HUES48 (cell line): ENCODE data around the gene PLAC8.
"Not testable (repeated sequence)": the region's sequence is repeated elsewhere in the genome, so short reads cannot be mapped to it uniquely, and the experiment has no call there.

ENCODE experiments used
- H3K27ac ChIP-seq: one replicate; pipeline ENCODE4 v1.7.0; 2013; ENCODE audit warnings: low read depth, low read length, inconsistent platforms
- H3K27me3 ChIP-seq: 2 replicates; pipeline ENCODE4 v1.6.1; 2013; ENCODE audit warnings: mild to moderate bottlenecking, low read length; ENCODE audit not compliant: control insufficient read depth, insufficient read depth
- H3K36me3 ChIP-seq: 2 replicates; pipeline ENCODE4 v1.6.1; 2013; ENCODE audit warnings: low read length; ENCODE audit not compliant: control insufficient read depth, insufficient read depth
- H3K4me1 ChIP-seq: 2 replicates; pipeline ENCODE4 v1.6.1; 2013; ENCODE audit warnings: mild to moderate bottlenecking, low read length; ENCODE audit not compliant: control insufficient read depth, insufficient read depth
- H3K4me3 ChIP-seq: 2 replicates; pipeline ENCODE4 v1.5.1; 2013; ENCODE audit warnings: mild to moderate bottlenecking, low read depth, low read length
- H3K9ac ChIP-seq: 2 replicates; pipeline ENCODE4 v1.6.1; 2013; ENCODE audit warnings: mild to moderate bottlenecking, low read depth, low read length, moderate library complexity
- H3K9me3 ChIP-seq: 2 replicates; pipeline ENCODE4 v1.6.1; 2013; ENCODE audit warnings: low read length; ENCODE audit not compliant: control insufficient read depth, insufficient read depth

Gene PLAC8

DNA sequence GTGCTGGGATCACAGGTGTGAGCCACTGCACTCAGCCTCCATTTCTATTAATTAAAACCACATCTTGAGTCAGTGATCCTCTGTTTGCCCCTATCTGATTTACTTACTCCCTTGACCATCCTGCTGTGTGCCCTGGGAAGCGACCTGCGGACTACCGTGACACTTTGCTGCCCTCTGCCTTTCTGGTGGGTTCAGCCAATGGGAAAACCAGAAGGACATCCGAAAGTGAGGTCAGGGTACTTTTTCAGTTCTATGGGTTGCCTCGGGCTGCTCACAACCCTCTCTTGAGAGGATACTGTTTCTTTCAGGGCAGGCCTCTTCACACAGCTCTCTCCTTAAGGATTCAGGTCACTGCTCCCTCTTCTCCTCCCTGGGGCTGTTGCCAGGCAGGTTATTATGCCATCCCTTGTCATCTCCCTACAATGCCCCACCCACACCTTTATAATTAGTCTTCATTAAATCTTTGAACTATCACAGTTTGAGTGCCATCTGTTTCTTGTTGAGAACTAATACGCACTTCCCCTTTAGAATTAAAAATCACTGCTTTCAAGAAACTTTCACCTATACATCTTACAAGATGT is 21.4 kb downstream of the PLAC8 start:
- Histone ChIP-seq H3K9ac (no peak overlapping the region), H3K4me1 (no peaks in the 10 kb centered on the region), H3K4me3 (no peak overlapping the region), H3K27me3 (no peaks in the 10 kb centered on the region), H3K27ac (no peak overlapping the region), H3K9me3 (no peaks in the 10 kb centered on the region), H3K36me3 (no peaks in the 10 kb centered on the region)

DNA sequence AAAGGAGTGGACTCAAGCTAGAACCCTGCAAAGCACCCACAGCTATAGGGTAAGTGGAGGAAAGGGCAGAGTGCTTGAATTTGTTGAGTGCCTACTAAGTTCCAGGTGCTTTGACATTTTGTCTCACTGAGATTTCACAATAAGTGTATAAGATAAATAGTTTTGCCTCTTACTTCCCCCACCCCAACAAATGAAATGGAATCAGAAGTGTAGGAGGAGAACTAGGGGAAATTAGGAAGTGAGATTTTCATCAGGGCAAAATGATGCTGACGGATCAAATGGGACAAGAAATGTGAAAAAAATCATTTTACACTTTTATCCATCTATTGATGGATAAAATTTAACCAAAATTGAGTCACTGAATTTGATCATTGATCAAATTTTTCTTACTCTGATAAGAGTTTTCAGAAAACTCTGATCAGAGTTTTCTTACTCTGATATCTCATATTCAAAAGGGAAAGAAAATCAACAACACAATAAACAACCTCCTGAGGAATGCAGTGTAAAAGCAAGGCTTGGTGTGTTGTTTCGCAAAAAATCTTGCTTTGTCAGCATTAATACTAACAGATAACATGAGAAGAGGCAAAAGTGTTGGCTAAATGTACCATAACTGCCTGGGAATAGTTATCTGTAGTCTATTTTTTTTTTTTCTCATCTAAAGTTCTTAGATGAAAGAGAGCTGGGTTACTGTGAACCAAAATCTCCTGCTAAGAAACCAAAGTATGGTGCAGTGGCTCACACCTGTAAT is 24.9 kb downstream of the PLAC8 start:
- Histone ChIP-seq H3K27ac (no peak overlapping the region), H3K4me1 (no peaks in the 10 kb centered on the region), H3K27me3 (no peaks in the 10 kb centered on the region), H3K9ac (no peak overlapping the region), H3K36me3 (no peaks in the 10 kb centered on the region), H3K4me3 (no peak overlapping the region), H3K9me3 (no peaks in the 10 kb centered on the region)

DNA sequence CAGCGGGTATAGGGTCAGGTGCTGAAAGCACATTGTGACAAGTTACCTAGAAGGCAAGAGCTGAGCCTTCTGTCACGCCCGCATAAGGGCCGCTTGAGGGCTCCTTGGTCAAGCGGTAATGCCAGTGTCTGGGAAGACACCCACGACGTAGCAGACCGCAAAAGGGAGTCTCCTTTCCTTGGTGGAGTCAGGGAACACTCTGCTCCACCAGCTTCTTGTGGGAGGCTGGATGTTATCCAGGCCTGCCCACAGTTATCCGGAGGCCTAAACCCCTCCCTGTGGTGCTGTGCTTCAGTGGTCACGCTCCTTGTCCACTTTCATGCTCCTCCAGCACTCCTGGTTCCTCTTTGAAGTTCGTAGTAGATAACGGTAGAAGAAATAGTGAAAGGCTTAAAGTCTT is 29.6 kb downstream of the PLAC8 start:
- H3K36me3 ChIP-seq, H3K9me3 ChIP-seq, H3K27ac ChIP-seq, H3K4me1 ChIP-seq, H3K9ac ChIP-seq, H3K4me3 ChIP-seq, H3K27me3 ChIP-seq: not testable (repeated sequence)

DNA sequence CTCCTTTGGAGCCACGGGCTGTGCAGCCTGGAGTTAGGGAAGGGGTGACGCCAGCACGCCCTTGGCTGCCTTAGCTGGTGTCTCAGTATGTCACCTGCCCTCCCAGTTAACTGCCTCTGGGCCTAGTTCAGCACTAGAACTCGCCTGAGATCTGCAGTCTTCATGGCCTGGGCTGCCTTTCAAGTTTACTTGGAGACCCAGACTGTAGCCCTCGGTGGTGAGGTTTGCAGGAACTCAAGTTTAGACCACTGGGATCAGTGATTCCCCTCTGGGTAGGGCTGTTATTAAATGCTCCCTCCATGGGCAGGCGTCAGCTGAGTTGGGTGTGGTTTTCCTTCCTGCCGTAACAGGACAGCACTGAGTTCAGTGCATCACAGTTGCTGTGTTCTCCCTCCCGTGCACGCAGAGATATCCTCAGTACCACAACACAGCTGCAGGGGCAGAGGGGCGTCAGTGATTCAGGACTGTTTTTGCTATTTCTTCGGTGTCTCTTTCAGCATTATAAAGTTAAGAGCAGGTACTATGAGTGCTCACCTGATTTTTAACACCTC is 30.5 kb downstream of the PLAC8 start:
- H3K9ac ChIP-seq, result no peak overlapping the region
- H3K9me3 ChIP-seq, result no peaks in the 10 kb centered on the region
- H3K36me3 ChIP-seq, result no peaks in the 10 kb centered on the region
- H3K4me3 ChIP-seq, result no peak overlapping the region
- H3K27me3 ChIP-seq, result no peaks in the 10 kb centered on the region
- no peaks in the 10 kb centered on the region for H3K4me1 ChIP-seq
- H3K27ac ChIP-seq, result no peak overlapping the region

DNA sequence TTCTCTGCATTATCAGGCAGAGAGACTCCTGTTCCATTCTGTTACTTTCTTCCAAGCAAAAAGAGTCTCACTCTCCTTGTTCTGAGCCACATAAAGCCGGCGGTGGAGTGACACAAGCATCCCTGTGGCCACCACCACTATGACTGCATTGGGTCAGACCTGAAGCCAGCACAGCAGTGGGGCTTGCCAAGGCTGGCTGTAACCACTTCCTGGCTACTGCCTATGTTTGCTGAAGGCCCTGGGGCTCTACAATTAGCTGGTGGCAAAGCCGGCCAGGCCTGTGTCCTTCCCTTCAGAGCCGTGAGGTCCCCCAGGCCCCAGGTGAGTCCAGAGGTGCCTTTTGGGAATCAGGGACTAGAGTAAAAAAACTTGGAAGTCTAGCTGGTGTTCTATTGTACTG is 31.8 kb downstream of the PLAC8 start:
- H3K36me3 ChIP-seq, result no peaks in the 10 kb centered on the region
- no peaks in the 10 kb centered on the region for H3K27me3 ChIP-seq
- no peaks in the 10 kb centered on the region for H3K9me3 ChIP-seq
- H3K9ac ChIP-seq, result no peak overlapping the region
- no peaks in the 10 kb centered on the region for H3K4me1 ChIP-seq
- H3K4me3 ChIP-seq, result no peak overlapping the region
- H3K27ac ChIP-seq, result no peak overlapping the region

DNA sequence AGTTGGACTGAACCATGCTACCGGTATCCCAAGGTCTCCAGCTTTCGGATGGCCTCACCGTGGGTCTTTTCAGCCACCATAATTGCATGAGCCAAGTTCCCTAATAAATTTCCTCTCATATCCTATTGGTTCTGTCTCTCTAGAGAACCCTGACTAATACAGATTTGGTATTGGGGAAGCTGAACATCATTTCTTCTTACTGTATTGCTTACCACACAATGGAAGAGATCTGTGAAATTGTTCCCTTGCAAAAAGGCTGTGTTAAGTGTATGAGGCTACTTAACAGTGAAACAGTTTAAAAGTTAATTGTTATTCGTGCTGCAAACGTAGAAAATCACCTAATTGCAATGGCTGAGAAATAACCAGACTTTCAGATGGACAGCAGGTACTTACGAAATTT is 34.0 kb downstream of the PLAC8 start:
- no peaks in the 10 kb centered on the region for H3K9me3 ChIP-seq
- no peaks in the 10 kb centered on the region for H3K27me3 ChIP-seq
- no peak overlapping the region for H3K4me3 ChIP-seq
- H3K9ac ChIP-seq, result no peak overlapping the region
- no peaks in the 10 kb centered on the region for H3K4me1 ChIP-seq
- no peak overlapping the region for H3K27ac ChIP-seq
- H3K36me3 ChIP-seq, result peaks cover 8% of the 10 kb centered on the region

DNA sequence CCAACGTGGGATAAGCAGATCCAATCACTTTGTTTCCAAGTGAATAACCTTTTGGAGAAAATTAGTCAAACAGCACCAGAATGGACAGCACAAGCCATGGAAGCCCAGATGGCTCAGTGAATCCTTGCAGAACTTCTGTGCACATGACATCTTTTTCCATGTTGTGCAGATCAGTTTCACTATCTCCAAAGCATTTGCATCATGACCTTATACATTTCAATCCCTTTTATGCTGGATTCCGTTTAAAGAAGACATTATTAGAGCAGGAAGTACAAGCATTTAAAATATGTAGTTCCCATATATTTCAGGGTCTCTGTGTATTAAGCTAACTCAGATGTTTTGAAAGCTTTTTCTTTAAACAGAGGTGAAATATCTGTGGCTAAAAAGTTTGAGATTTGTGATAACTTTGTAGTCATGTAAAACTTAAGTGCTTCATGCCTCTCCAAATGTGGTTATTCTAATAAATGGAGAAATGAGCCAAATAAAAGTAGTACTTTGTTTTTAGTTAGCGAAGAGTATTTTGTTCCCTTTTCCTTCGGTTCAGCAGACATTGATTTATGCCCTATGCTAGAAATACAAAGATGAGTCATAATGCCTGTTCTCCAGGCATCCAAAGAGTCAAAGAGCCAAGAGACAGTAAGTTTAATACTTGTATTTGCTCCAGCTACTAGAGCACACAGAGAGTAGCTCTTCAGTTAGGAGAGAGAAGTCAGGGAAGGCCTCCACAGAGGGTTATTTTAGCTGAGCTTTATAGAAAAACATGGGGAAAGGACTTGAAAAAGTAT is 39.0 kb downstream of the PLAC8 start:
- no peak overlapping the region for H3K4me3 ChIP-seq
- no peak overlapping the region for H3K9ac ChIP-seq
- H3K9me3 ChIP-seq, result no peaks in the 10 kb centered on the region
- H3K27me3 ChIP-seq, result no peaks in the 10 kb centered on the region
- no peaks in the 10 kb centered on the region for H3K4me1 ChIP-seq
- H3K36me3 ChIP-seq, result peaks cover 17% of the 10 kb centered on the region
- H3K27ac ChIP-seq, result no peak overlapping the region

DNA sequence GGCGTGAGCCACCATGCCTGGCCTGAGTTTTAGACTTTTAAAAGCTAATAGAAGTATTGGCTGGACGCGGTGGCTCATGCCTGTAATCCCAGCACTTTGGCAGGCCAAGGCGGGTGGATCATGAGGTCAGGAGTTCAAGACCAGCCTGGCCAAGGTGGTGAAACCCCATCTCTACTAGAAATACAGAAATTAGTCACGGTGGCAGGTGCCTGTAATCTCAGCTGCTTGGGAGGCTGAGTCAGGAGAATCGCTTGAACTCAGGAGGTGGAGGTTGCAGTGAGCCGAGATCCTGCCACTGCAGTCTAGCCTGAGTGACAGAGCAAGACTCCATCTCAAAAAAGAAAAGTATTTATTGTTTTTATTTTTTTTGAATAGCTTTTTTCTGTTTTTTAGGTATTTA is 39.7 kb downstream of the PLAC8 start:
- not testable (repeated sequence) for H3K27me3 ChIP-seq, H3K27ac ChIP-seq, H3K9me3 ChIP-seq, H3K4me1 ChIP-seq, H3K9ac ChIP-seq, H3K4me3 ChIP-seq
- H3K36me3 ChIP-seq, result peaks cover 21% of the 10 kb centered on the region

DNA sequence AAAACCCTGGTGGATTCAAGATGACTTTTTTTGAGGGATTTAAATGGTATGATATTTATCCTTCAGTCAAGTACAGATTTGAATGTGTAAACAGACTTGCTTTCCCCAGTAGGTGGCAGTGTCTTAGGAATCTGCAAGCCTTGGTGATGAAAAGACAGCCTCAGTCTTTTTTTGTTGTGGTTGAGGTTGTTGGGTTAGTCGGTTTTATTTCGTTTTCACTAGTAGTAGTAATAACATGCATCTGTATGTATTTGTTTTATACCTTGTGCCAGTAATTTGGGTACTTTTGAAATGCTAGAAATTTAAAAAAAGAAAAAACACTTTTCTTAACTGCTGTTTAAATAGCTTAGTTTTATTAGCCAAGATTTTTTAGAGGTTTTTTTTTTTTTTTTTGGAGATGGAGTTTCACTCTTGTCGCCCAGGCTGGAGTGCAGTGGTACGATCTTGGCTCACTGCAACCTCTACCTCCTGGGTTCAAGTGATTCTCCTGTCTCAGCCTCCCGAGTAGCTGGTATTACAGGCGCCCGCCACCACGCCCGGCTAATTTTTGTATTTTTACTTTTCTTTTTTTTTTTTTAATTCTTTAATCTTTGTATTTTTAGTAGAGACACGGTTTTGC is 40.3 kb downstream of the PLAC8 start:
- Histone ChIP-seq H3K27me3 (no peaks in the 10 kb centered on the region), H3K36me3 (peaks cover 25% of the 10 kb centered on the region), H3K27ac (no peak overlapping the region), H3K9me3 (no peaks in the 10 kb centered on the region), H3K9ac (no peak overlapping the region), H3K4me1 (no peaks in the 10 kb centered on the region), H3K4me3 (no peak overlapping the region)

DNA sequence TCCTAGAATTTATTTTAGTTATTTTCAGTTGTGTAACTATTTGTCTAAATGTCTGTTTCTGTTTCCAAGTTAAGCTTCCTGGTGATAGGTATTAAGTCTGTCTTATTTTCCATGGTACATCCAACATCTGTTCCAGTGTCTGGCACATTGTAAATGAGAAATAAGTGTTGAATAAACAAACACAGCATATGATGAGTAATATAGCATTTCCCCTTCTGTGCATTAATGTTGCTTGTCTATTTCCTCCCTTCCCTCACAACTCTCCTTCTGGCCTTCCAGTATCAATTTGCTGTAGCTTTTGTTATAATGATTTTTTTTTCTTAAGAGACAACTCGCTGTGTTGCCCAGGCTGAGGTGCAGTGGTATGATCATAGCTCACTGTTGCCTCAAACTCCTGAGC is 43.4 kb downstream of the PLAC8 start:
- H3K36me3 ChIP-seq, result peaks cover 48% of the 10 kb centered on the region
- H3K4me3 ChIP-seq, result no peak overlapping the region
- H3K27ac ChIP-seq, result no peak overlapping the region
- H3K27me3 ChIP-seq, result no peaks in the 10 kb centered on the region
- no peaks in the 10 kb centered on the region for H3K9me3 ChIP-seq
- no peak overlapping the region for H3K9ac ChIP-seq
- H3K4me1 ChIP-seq, result no peaks in the 10 kb centered on the region
